Measurements from ENCODE around the gene PTPRG. TPM values are rescaled to one million over a fixed set of nuclear protein-coding genes. Genes with fewer than 3 reads are reported as not detected.
"Not testable (repeated sequence)": the region's sequence is repeated elsewhere in the genome, so short reads cannot be mapped to it uniquely, and the experiment has no call there.

Gene PTPRG
- total RNA-seq, 1 donor from 2014 or later, result 77.2 TPM

- H3K9me3 Mint-ChIP-seq, result no peaks in the 10 kb centered on the region
- peaks cover 20% of the 10 kb centered on the region for H3K36me3 Mint-ChIP-seq
- no peak for DNase-seq (ENCODE audit: extremely low spot score, unreplicated experiment)
- no peaks in the 10 kb centered on the region for H3K27me3 Mint-ChIP-seq
- no peak overlapping the region for H3K4me3 Mint-ChIP-seq
- H3K27ac Mint-ChIP-seq, result no peak overlapping the region
- TF ChIP-seq CTCF (conservative IDR thresholded peaks at IDR 0.05), result no peak
- H3K4me1 Mint-ChIP-seq (ENCODE audit: unreplicated experiment), result peaks cover 23% of the 10 kb centered on the region
Observed at GRCh38 chr3:61750766-61751165, 189.4 kb downstream of the PTPRG start.

- Mint-ChIP-seq H3K4me3 (no peak overlapping the region), H3K4me1 (ENCODE audit: unreplicated experiment) (peaks cover 20% of the 10 kb centered on the region), H3K36me3 (peaks cover 16% of the 10 kb centered on the region), H3K27ac (no peak overlapping the region), H3K9me3 (no peaks in the 10 kb centered on the region), H3K27me3 (no peaks in the 10 kb centered on the region)
- TF ChIP-seq CTCF (conservative IDR thresholded peaks at IDR 0.05), result no peak
- no peak for DNase-seq (ENCODE audit: extremely low spot score, unreplicated experiment)
Observed at GRCh38 chr3:61758839-61759238, 197.5 kb downstream of the PTPRG start.

GRCh38 chr3:61760783-61761182 is 199.4 kb downstream of the PTPRG start:
- H3K27ac Mint-ChIP-seq; H3K4me3 Mint-ChIP-seq; H3K27me3 Mint-ChIP-seq; H3K36me3 Mint-ChIP-seq; DNase-seq (ENCODE audit: extremely low spot score, unreplicated experiment); H3K9me3 Mint-ChIP-seq; H3K4me1 Mint-ChIP-seq (ENCODE audit: unreplicated experiment): not testable (repeated sequence)

GRCh38 chr3:61761694-61762430 is 200.5 kb downstream of the PTPRG start:
- H3K27me3 Mint-ChIP-seq, result no peaks in the 10 kb centered on the region
- peaks cover 4% of the 10 kb centered on the region for H3K9me3 Mint-ChIP-seq
- no peak overlapping the region for H3K27ac Mint-ChIP-seq
- no peak for DNase-seq (ENCODE audit: extremely low spot score, unreplicated experiment)
- no peak overlapping the region for H3K4me3 Mint-ChIP-seq
- no peak for TF ChIP-seq CTCF (conservative IDR thresholded peaks at IDR 0.05)
- H3K4me1 Mint-ChIP-seq (ENCODE audit: unreplicated experiment), result peaks cover 8% of the 10 kb centered on the region
- H3K36me3 Mint-ChIP-seq, result peaks cover 10% of the 10 kb centered on the region

GRCh38 chr3:61765157-61765876 is 203.9 kb downstream of the PTPRG start:
- TF ChIP-seq CTCF (conservative IDR thresholded peaks at IDR 0.05), result no peak
- peaks cover 21% of the 10 kb centered on the region for H3K4me1 Mint-ChIP-seq (ENCODE audit: unreplicated experiment)
- peaks cover 7% of the 10 kb centered on the region for H3K36me3 Mint-ChIP-seq
- no peak overlapping the region for H3K4me3 Mint-ChIP-seq
- no peak overlapping the region for H3K27ac Mint-ChIP-seq
- no peaks in the 10 kb centered on the region for H3K27me3 Mint-ChIP-seq
- peaks cover 4% of the 10 kb centered on the region for H3K9me3 Mint-ChIP-seq
- DNase-seq (ENCODE audit: extremely low spot score, unreplicated experiment), result no peak

Data from type B pancreatic cell (in vitro differentiated cells).